ENCODE data around the gene TMEM53. TPM values are rescaled to one million over a fixed set of nuclear protein-coding genes. Genes with fewer than 3 reads are reported as not detected.

Gene TMEM53
- total and polyA plus RNA-seq, 2 experiments from 2014 or later = 15.2 to 43.0 TPM

GRCh38 chr1:44648529-44649250, 25.6 kb downstream of the TMEM53 start:
- Histone ChIP-seq H3K4me3 (no peak overlapping the region), H3K4me1 (ENCODE audit: low read depth) (peaks cover 1% of the 10 kb centered on the region), H3K27me3 (no peaks in the 10 kb centered on the region), H3K27ac (no peak overlapping the region), H3K36me3 (peaks cover 24% of the 10 kb centered on the region), H3K9me3 (ENCODE audit: low read depth) (no peaks in the 10 kb centered on the region)
- no peak for DNase-seq (ENCODE audit: low read depth in 1 of 2, low spot score in 1 of 2)
- no peak for TF ChIP-seq CTCF (IDR thresholded peaks at IDR 0.05; ENCODE audit: low read depth, low read length)

DNA sequence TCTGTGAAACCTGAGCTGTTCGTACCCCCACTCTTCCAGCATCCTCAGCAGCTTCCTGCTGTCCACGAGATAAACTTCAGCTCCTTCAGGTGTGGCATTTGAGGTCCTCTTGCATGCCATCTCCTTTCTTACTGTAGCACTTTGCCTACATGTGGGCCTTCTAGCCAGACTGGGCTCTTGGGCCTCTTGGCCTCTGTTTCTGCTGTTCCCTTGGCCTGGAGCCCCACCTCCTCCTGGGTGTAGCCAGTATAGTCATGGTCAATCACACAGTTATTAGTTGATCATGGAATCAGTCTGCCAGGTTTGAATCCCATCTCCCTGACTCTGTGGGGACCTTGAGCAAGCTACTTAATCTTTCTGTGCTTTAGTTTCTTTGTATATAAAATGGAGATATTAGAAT, 26.4 kb downstream of the TMEM53 start:
- DNase-seq (ENCODE audit: low read depth in 1 of 2, low spot score in 1 of 2) = no peak
- Histone ChIP-seq H3K36me3 (peaks cover 24% of the 10 kb centered on the region), H3K27ac (no peak overlapping the region), H3K4me1 (ENCODE audit: low read depth) (peaks cover 9% of the 10 kb centered on the region), H3K9me3 (ENCODE audit: low read depth) (no peaks in the 10 kb centered on the region), H3K4me3 (no peak overlapping the region), H3K27me3 (no peaks in the 10 kb centered on the region)
- TF ChIP-seq CTCF (IDR thresholded peaks at IDR 0.05; ENCODE audit: low read depth, low read length) = no peak

DNA sequence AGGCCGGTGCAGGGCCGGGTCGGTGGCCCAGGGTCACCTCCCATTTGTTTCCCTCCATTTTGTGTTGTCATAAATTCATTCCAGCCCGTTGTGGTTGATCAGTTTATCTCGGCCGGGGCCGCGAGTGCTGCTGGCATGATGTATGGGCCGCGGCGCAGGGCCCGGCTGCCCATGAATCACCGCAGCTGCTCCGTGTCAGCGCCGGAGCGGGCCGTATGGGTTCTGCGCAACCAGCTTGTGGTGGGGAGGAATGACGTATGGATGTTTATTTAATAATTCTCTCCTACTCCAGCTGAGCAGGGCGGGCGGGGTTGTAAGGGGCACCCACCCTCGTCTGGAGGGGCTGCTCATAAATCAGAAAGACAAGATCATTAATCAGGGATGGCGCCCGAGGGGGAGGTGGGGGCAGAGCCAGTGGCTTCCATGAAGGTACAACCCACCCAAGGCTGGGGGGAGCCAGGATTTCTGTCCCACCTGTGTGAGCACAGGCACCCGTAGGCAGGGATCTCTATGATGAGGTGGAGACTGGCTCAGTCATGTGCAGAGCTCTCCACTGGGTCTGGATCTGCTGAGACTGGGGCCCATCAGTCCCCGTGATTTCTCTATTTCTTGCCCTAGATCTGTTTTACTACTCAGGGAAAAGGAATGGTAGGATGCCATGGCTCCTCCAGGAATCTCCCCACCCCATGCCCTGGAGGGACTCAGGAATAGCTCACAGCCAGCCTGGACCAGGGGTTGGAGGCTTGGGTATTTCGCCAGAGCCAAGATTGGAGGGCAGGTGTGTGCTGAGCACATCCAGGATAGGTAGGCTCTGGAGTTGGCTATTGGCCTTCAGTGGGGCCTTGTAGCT, 27.8 kb downstream of the TMEM53 start:
- Histone ChIP-seq H3K36me3 (peaks cover 24% of the 10 kb centered on the region), H3K4me3 (no peak overlapping the region), H3K9me3 (ENCODE audit: low read depth) (no peaks in the 10 kb centered on the region), H3K27ac (no peak overlapping the region), H3K4me1 (ENCODE audit: low read depth) (peaks cover 14% of the 10 kb centered on the region), H3K27me3 (no peaks in the 10 kb centered on the region)
- DNase-seq (ENCODE audit: low read depth in 1 of 2, low spot score in 1 of 2) = peak in 1 of 2 donors; percentile 47
- no peak for TF ChIP-seq CTCF (IDR thresholded peaks at IDR 0.05; ENCODE audit: low read depth, low read length)

- Histone ChIP-seq H3K4me1 (ENCODE audit: low read depth) (peaks cover 19% of the 10 kb centered on the region), H3K36me3 (peaks cover 22% of the 10 kb centered on the region), H3K4me3 (no peak overlapping the region), H3K9me3 (ENCODE audit: low read depth) (no peaks in the 10 kb centered on the region), H3K27ac (no peak overlapping the region), H3K27me3 (no peaks in the 10 kb centered on the region)
- TF ChIP-seq CTCF (IDR thresholded peaks at IDR 0.05; ENCODE audit: low read depth, low read length) = no peak
- DNase-seq (ENCODE audit: low read depth in 1 of 2, low spot score in 1 of 2) = no peak
These were observed 28.6 kb downstream of the TMEM53 start for GRCh38 chr1:44645476-44646244.

GRCh38 chr1:44644806-44645205, 29.5 kb downstream of the TMEM53 start:
- Histone ChIP-seq H3K27ac (no peak overlapping the region), H3K36me3 (peaks cover 15% of the 10 kb centered on the region), H3K9me3 (ENCODE audit: low read depth) (no peaks in the 10 kb centered on the region), H3K4me3 (no peak overlapping the region), H3K4me1 (ENCODE audit: low read depth) (peaks cover 19% of the 10 kb centered on the region), H3K27me3 (no peaks in the 10 kb centered on the region)
- no peak for DNase-seq (ENCODE audit: low read depth in 1 of 2, low spot score in 1 of 2)
- TF ChIP-seq CTCF (IDR thresholded peaks at IDR 0.05; ENCODE audit: low read depth, low read length) = no peak
